ENCODE measurements around the gene BICRA.

The BICRA gene

DNA sequence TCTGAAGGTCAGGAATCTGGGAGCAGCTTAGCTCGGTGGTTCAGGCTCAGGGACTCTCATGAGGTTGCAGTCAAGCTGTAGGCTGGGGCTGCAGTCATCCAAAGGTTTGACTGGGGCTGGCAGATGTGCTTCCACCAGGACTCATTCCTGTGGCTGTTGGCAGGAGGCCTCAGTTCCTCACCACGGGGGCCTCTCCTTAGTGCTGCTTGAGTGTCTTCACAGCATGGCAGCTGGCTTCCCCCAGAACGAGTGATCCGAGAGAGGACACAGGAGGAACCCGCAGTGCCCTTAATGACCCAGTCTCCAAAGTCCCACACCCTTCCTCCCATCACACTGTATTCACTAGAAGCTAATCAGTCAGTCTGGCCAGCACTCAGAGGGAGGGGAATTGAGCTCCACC lies 65.6 kb downstream of the BICRA start:
- H3K4me3 ChIP-seq (replicated peaks; ENCODE audit: low read depth, low read length) = no peak overlapping the region
- H3K27me3 ChIP-seq (replicated peaks; ENCODE audit: control insufficient read depth, insufficient read depth, low read length) = no peaks in the 10 kb centered on the region
- peaks cover 10% of the 10 kb centered on the region for H3K36me3 ChIP-seq (ENCODE audit: control insufficient read depth, insufficient read depth, low read length)
- no peak for DNase-seq (ENCODE audit: extremely low read depth, insufficient read length)
- TF ChIP-seq, protein P1, sequence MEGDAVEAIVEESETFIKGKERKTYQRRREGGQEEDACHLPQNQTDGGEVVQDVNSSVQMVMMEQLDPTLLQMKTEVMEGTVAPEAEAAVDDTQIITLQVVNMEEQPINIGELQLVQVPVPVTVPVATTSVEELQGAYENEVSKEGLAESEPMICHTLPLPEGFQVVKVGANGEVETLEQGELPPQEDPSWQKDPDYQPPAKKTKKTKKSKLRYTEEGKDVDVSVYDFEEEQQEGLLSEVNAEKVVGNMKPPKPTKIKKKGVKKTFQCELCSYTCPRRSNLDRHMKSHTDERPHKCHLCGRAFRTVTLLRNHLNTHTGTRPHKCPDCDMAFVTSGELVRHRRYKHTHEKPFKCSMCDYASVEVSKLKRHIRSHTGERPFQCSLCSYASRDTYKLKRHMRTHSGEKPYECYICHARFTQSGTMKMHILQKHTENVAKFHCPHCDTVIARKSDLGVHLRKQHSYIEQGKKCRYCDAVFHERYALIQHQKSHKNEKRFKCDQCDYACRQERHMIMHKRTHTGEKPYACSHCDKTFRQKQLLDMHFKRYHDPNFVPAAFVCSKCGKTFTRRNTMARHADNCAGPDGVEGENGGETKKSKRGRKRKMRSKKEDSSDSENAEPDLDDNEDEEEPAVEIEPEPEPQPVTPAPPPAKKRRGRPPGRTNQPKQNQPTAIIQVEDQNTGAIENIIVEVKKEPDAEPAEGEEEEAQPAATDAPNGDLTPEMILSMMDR (IDR thresholded peaks at IDR 0.05; ENCODE audit: insufficient read depth, low read length, poor library complexity, severe bottlenecking) = no peak

DNA sequence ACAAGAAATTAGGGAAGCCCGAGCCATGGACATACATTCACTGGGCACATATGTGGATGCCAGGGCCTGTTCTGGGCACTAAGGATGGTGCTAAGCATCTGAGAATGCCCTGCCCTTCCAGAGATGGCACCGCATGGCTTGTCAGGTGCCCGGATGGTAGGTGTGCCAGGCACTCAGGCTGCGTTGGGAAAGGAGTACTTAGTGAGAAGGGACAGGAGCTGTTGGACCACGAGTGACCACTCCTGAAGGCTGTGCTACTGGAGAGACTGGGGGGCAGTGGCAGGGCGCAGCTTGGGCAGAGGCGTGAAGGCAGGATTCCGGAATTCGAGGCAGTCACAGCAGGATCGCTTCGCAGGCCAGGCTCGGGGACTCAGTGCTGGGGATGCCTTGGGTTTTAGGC lies 66.3 kb downstream of the BICRA start:
- DNase-seq (ENCODE audit: extremely low read depth, insufficient read length) = no peak
- peaks cover 11% of the 10 kb centered on the region for H3K36me3 ChIP-seq (ENCODE audit: control insufficient read depth, insufficient read depth, low read length)
- H3K4me3 ChIP-seq (replicated peaks; ENCODE audit: low read depth, low read length) = no peak overlapping the region
- no peaks in the 10 kb centered on the region for H3K27me3 ChIP-seq (replicated peaks; ENCODE audit: control insufficient read depth, insufficient read depth, low read length)
- TF ChIP-seq, protein P1 (IDR thresholded peaks at IDR 0.05; ENCODE audit: insufficient read depth, low read length, poor library complexity, severe bottlenecking) = no peak

DNA sequence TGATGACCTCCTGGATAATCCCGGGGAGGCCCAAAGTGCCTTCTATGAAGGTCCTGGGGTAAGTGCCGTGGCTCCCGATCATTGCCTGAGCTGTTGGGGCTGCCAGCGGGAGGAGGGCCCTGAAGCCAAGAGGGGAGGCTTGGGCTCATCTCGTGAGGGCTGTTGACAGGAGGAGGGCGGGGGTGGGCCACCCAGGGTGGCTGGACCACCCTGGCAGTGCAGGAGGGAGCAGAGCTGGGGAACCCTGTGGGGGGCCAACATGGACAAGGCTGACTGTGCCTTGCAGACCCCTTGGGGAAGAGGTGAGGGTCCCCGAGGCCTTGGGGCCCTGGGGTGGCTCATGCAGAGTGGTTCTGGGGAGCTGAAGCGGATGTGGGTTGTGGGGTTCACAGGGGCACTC lies 66.9 kb downstream of the BICRA start:
- Histone ChIP-seq H3K36me3 (ENCODE audit: control insufficient read depth, insufficient read depth, low read length) (peaks cover 11% of the 10 kb centered on the region), H3K27me3 (replicated peaks; ENCODE audit: control insufficient read depth, insufficient read depth, low read length) (no peaks in the 10 kb centered on the region), H3K4me3 (replicated peaks; ENCODE audit: low read depth, low read length) (no peak overlapping the region)
- no peak for DNase-seq (ENCODE audit: extremely low read depth, insufficient read length)
- TF ChIP-seq, protein P1 (IDR thresholded peaks at IDR 0.05; ENCODE audit: insufficient read depth, low read length, poor library complexity, severe bottlenecking) = no peak

DNA sequence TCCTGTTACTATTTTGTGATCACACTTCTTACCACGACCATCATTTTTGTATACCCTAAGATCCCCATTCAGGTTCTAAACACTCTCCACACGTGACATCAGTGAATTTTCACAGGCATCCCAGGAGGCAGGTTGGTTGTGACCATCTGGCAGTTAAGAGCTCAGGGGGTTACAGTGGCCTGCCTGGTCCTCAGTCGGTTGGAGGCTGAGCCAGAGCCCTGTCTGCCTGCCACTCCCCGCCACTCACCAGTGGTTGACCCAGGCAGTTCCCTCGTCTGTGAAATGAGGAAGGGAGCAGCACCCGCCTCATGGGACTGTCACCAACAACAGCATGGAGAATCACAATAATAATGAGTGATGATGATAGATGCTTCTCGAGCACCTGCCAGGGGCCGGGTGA lies 67.9 kb downstream of the BICRA start:
- TF ChIP-seq, protein P1 (IDR thresholded peaks at IDR 0.05; ENCODE audit: insufficient read depth, low read length, poor library complexity, severe bottlenecking) = no peak
- Histone ChIP-seq H3K4me3 (replicated peaks; ENCODE audit: low read depth, low read length) (no peak overlapping the region), H3K27me3 (replicated peaks; ENCODE audit: control insufficient read depth, insufficient read depth, low read length) (no peaks in the 10 kb centered on the region), H3K36me3 (ENCODE audit: control insufficient read depth, insufficient read depth, low read length) (peaks cover 13% of the 10 kb centered on the region)
- no peak for DNase-seq (ENCODE audit: extremely low read depth, insufficient read length)

DNA sequence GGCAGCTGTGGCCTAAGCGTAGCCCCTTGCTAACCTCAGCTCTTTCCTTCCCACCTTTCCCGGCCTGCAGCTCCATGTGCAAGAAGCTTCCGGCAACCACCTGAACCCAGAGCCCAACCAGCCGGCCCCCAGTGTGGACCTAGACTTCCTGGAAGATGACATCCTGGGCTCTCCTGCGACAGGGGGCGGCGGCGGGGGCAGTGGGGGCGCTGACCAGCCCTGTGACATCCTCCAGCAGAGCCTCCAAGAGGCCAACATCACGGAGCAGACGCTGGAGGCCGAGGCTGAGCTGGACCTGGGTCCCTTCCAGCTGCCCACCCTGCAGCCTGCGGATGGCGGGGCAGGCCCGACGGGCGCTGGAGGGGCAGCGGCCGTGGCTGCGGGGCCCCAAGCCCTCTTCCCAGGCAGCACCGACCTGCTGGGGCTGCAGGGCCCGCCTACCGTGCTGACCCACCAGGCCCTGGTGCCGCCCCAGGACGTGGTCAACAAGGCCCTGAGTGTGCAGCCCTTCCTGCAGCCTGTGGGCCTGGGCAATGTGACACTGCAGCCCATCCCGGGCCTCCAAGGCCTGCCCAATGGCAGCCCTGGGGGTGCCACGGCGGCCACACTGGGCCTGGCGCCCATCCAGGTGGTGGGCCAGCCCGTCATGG lies 70.4 kb downstream of the BICRA start:
- TF ChIP-seq, protein P1 (IDR thresholded peaks at IDR 0.05; ENCODE audit: insufficient read depth, low read length, poor library complexity, severe bottlenecking) = no peak
- DNase-seq (ENCODE audit: extremely low read depth, insufficient read length) = no peak
- Histone ChIP-seq H3K4me3 (replicated peaks; ENCODE audit: low read depth, low read length) (no peak overlapping the region), H3K36me3 (ENCODE audit: control insufficient read depth, insufficient read depth, low read length) (peaks cover 11% of the 10 kb centered on the region), H3K27me3 (replicated peaks; ENCODE audit: control insufficient read depth, insufficient read depth, low read length) (no peaks in the 10 kb centered on the region)
